ENCODE data around the gene GNGT1. TPM values are rescaled to one million over a fixed set of nuclear protein-coding genes. Genes with fewer than 3 reads are reported as not detected.

GNGT1 gene
- total and polyA plus RNA-seq, 4 donors: not detected

DNA sequence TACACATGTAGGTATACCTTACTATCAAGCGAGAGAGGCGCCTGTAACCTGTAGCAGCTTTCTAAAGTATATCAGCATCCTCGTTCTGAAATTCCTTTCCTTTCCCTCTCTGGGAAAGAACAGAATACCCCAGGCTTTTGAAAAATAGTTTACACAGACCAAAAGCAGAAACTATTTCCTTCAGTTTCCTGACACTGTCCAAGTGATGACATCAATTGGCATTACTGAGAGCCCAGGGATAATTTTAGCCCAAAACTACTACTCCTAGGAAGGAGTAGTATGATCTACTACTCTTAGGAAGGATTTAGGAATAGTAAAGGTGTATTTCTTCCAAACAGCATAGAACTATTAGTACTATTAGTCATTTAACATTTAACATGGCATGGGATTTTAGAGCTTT is 21.2 kb downstream of the GNGT1 start:
- DNase-seq (ENCODE audit: low spot score): no peak
- peaks cover 0 to 5% (median 0%) of the 10 kb centered on the region in 4 donors for H3K27me3 ChIP-seq (ENCODE audit: control insufficient read depth in 4 of 4, insufficient read depth in 4 of 4, low read length in 3 of 4)
- peaks cover 0 to 1% (median 0%) of the 10 kb centered on the region in 4 donors for H3K4me1 ChIP-seq (ENCODE audit: control insufficient read depth in 4 of 4, insufficient read depth in 4 of 4, low read length in 3 of 4)
- H3K4me3 ChIP-seq (ENCODE audit: low read depth in 1 of 3, low read length in 3 of 3): no peak overlapping the region
- H3K9me3 ChIP-seq (ENCODE audit: control insufficient read depth in 4 of 4, low read length in 3 of 4): no peaks in the 10 kb centered on the region
- WGBS: 67% methylated on average over 3 of the region's 3 CpGs
- H3K36me3 ChIP-seq (ENCODE audit: control insufficient read depth in 4 of 4, insufficient read depth in 3 of 4, low read depth in 1 of 4, low read length in 3 of 4): no peaks in the 10 kb centered on the region
- TF ChIP-seq GABPA (IDR thresholded peaks at IDR 0.05 in 1 of 2, conservative IDR thresholded peaks at IDR 0.05 in 1 of 2): no peak
- no peak for TF ChIP-seq SP1 (IDR thresholded peaks at IDR 0.05)
- TF ChIP-seq EGR1 (IDR thresholded peaks at IDR 0.05; ENCODE audit: low read depth in 2 of 2): no peak
- TF ChIP-seq FOXA1 (IDR thresholded peaks at IDR 0.05): no peak
- no peak for TF ChIP-seq NR2F2 (IDR thresholded peaks at IDR 0.05)
- TF ChIP-seq FOXA2 (IDR thresholded peaks at IDR 0.05): no peak
- TF ChIP-seq RAD21 (IDR thresholded peaks at IDR 0.05): no peak
- TF ChIP-seq TAF1 (conservative IDR thresholded peaks at IDR 0.05): no peak
- TF ChIP-seq, protein P1, sequence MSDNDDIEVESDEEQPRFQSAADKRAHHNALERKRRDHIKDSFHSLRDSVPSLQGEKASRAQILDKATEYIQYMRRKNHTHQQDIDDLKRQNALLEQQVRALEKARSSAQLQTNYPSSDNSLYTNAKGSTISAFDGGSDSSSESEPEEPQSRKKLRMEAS (IDR thresholded peaks at IDR 0.05): no peak
- TF ChIP-seq HNF4A (conservative IDR thresholded peaks at IDR 0.05): no peak
- TF ChIP-seq, protein P2, sequence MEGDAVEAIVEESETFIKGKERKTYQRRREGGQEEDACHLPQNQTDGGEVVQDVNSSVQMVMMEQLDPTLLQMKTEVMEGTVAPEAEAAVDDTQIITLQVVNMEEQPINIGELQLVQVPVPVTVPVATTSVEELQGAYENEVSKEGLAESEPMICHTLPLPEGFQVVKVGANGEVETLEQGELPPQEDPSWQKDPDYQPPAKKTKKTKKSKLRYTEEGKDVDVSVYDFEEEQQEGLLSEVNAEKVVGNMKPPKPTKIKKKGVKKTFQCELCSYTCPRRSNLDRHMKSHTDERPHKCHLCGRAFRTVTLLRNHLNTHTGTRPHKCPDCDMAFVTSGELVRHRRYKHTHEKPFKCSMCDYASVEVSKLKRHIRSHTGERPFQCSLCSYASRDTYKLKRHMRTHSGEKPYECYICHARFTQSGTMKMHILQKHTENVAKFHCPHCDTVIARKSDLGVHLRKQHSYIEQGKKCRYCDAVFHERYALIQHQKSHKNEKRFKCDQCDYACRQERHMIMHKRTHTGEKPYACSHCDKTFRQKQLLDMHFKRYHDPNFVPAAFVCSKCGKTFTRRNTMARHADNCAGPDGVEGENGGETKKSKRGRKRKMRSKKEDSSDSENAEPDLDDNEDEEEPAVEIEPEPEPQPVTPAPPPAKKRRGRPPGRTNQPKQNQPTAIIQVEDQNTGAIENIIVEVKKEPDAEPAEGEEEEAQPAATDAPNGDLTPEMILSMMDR (IDR thresholded peaks at IDR 0.05; ENCODE audit: low read depth, low read length, missing input control): no peak
- TF ChIP-seq, protein P3, sequence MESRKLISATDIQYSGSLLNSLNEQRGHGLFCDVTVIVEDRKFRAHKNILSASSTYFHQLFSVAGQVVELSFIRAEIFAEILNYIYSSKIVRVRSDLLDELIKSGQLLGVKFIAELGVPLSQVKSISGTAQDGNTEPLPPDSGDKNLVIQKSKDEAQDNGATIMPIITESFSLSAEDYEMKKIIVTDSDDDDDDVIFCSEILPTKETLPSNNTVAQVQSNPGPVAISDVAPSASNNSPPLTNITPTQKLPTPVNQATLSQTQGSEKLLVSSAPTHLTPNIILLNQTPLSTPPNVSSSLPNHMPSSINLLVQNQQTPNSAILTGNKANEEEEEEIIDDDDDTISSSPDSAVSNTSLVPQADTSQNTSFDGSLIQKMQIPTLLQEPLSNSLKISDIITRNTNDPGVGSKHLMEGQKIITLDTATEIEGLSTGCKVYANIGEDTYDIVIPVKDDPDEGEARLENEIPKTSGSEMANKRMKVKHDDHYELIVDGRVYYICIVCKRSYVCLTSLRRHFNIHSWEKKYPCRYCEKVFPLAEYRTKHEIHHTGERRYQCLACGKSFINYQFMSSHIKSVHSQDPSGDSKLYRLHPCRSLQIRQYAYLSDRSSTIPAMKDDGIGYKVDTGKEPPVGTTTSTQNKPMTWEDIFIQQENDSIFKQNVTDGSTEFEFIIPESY (IDR thresholded peaks at IDR 0.05): no peak
- TF ChIP-seq HNF4G (IDR thresholded peaks at IDR 0.05): no peak
- no peak for TF ChIP-seq RXRA (IDR thresholded peaks at IDR 0.05)
- TF ChIP-seq, protein P4, sequence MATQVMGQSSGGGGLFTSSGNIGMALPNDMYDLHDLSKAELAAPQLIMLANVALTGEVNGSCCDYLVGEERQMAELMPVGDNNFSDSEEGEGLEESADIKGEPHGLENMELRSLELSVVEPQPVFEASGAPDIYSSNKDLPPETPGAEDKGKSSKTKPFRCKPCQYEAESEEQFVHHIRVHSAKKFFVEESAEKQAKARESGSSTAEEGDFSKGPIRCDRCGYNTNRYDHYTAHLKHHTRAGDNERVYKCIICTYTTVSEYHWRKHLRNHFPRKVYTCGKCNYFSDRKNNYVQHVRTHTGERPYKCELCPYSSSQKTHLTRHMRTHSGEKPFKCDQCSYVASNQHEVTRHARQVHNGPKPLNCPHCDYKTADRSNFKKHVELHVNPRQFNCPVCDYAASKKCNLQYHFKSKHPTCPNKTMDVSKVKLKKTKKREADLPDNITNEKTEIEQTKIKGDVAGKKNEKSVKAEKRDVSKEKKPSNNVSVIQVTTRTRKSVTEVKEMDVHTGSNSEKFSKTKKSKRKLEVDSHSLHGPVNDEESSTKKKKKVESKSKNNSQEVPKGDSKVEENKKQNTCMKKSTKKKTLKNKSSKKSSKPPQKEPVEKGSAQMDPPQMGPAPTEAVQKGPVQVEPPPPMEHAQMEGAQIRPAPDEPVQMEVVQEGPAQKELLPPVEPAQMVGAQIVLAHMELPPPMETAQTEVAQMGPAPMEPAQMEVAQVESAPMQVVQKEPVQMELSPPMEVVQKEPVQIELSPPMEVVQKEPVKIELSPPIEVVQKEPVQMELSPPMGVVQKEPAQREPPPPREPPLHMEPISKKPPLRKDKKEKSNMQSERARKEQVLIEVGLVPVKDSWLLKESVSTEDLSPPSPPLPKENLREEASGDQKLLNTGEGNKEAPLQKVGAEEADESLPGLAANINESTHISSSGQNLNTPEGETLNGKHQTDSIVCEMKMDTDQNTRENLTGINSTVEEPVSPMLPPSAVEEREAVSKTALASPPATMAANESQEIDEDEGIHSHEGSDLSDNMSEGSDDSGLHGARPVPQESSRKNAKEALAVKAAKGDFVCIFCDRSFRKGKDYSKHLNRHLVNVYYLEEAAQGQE (IDR thresholded peaks at IDR 0.05): no peak
- TF ChIP-seq YY1 (IDR thresholded peaks at IDR 0.05): no peak
- no peak for TF ChIP-seq JUND (IDR thresholded peaks at IDR 0.05)
- TF ChIP-seq, protein P5, sequence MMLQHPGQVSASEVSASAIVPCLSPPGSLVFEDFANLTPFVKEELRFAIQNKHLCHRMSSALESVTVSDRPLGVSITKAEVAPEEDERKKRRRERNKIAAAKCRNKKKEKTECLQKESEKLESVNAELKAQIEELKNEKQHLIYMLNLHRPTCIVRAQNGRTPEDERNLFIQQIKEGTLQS (IDR thresholded peaks at IDR 0.05): no peak
- H3K9ac ChIP-seq (ENCODE audit: low read depth in 1 of 2, low read length in 2 of 2): no peak overlapping the region
- no peak overlapping the region for H3K27ac ChIP-seq (ENCODE audit: low read depth in 1 of 2, low read length in 2 of 2)

Data from liver (tissue), 9 donors.